Thoracic aorta (tissue), 2 donors: ENCODE results near the gene NETO2. TPM values are rescaled to one million over a fixed set of nuclear protein-coding genes. Genes with fewer than 3 reads are reported as not detected.

Experiments used
- ATAC-seq: fragments of 150-250 bp; one replicate; pipeline ENCODE4 v1.8.0; 2017; ENCODE audit warnings: low read depth; ENCODE audit not compliant: insufficient number of reproducible peaks, low FRiP score
- DNase-seq: peaks from one replicate; pipeline ENCODE4 v3.0.0-alpha.2; 2020; ENCODE audit warnings: low spot score
- H3K27ac ChIP-seq, 2 donors: fragments of 200-600 bp; sonication (generic); 1 replicate in 1 of 2; 2 replicates in 1 of 2; pipeline ENCODE4 v1.5.1; 2016; ENCODE audit warnings: mild to moderate bottlenecking in 2 of 2, moderate library complexity in 2 of 2
- H3K27me3 ChIP-seq: fragments of 200-600 bp; sonication (generic); replicated peaks from 2 replicates; pipeline ENCODE4 v1.6.0; 2016; ENCODE audit warnings: mild to moderate bottlenecking; ENCODE audit not compliant: insufficient read depth
- H3K36me3 ChIP-seq: fragments of 200-600 bp; sonication (generic); one replicate; pipeline ENCODE4 v1.5.1; 2016
- H3K4me1 ChIP-seq, 2 donors: fragments of 200-600 bp; sonication (generic); 1 replicate in 1 of 2; 2 replicates in 1 of 2; pipeline versions ENCODE4 v1.5.1 to v1.6.0; 2016; ENCODE audit warnings: low read depth in 2 of 2, mild to moderate bottlenecking in 1 of 2; ENCODE audit not compliant: control insufficient read depth in 1 of 2
- H3K4me3 ChIP-seq: fragments of 200-600 bp; sonication (generic); 2 replicates; pipeline ENCODE4 v1.5.1; 2016; ENCODE audit warnings: mild to moderate bottlenecking
- H3K9me3 ChIP-seq: fragments of 200-600 bp; sonication (generic); 2 replicates; pipeline ENCODE4 v1.5.1; 2016
- total RNA-seq, 2 donors: library from RNA; depleted of rRNA; stranded (reverse); fragments of >200 nt; gene quantifications; one replicate each; pipeline versions ENCODE4 v1.1.0 to v1.2.3, GENCODE V29; 2016
- TF ChIP-seq, protein P1 (sequence below): fragments of 200-600 bp; sonication (generic); IDR thresholded peaks from one replicate; pipeline ENCODE4 v1.5.1; 2019; ENCODE audit warnings: antibody characterized with exemption

NETO2 gene
- total RNA-seq, 2 donors from 2014 or later, result 0.27 to 0.78 TPM

DNA sequence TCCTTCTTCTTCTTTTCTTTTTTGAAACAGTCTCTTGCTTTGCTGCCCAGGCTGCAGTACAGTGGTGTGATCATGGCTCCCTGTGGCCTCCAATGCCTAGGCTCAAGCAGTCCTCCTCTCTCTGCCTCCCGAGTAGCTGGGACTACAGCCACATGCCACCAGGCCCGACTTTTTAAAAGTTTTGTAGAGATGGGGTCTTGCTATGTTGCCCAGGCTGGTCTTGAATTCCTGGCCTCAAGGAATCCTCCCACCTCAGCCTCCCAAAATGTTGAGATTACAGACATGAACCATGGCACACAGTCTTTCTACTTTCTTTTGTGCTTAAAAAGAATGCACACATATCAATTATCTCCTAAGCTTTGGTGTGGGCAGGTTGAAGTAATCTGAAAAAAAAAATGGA lies 109.3 kb downstream of the NETO2 start:
- Histone ChIP-seq H3K27ac (no peak overlapping the region), H3K4me1 (peaks cover 0 to 3% of the 10 kb centered on the region in 2 donors), H3K36me3 (no peaks in the 10 kb centered on the region), H3K27me3 (no peaks in the 10 kb centered on the region), H3K9me3 (no peaks in the 10 kb centered on the region), H3K4me3 (no peak overlapping the region)
- TF ChIP-seq, protein P1, sequence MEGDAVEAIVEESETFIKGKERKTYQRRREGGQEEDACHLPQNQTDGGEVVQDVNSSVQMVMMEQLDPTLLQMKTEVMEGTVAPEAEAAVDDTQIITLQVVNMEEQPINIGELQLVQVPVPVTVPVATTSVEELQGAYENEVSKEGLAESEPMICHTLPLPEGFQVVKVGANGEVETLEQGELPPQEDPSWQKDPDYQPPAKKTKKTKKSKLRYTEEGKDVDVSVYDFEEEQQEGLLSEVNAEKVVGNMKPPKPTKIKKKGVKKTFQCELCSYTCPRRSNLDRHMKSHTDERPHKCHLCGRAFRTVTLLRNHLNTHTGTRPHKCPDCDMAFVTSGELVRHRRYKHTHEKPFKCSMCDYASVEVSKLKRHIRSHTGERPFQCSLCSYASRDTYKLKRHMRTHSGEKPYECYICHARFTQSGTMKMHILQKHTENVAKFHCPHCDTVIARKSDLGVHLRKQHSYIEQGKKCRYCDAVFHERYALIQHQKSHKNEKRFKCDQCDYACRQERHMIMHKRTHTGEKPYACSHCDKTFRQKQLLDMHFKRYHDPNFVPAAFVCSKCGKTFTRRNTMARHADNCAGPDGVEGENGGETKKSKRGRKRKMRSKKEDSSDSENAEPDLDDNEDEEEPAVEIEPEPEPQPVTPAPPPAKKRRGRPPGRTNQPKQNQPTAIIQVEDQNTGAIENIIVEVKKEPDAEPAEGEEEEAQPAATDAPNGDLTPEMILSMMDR, result no peak
- DNase-seq (no peak), ATAC-seq (no peak)

DNA sequence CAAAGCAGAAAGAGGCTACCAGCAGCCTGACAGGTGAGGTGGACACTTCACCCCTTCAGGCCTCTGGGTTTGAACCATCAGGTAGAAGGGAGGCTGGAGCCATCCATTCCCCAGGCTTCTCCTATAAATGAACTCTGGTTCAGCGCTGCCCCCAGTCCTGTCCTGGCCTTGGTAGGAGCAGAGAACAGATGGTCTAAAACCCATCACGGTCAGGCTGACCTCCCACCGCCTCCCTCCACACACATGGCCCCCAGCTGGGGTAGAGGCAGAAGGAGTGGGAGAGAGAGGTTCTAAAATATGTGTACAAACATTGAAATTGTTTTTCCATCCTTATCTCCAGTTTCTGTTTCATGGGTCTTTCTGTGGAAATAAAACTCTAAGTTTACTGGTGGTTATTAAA lies 110.6 kb downstream of the NETO2 start:
- TF ChIP-seq, protein P1, result no peak
- no peaks in the 10 kb centered on the region for H3K9me3 ChIP-seq
- no peaks in the 10 kb centered on the region for H3K27me3 ChIP-seq
- no peak overlapping the region for H3K27ac ChIP-seq
- H3K4me1 ChIP-seq, result peaks cover 0 to 6% of the 10 kb centered on the region in 2 donors
- no peak for DNase-seq
- ATAC-seq, result no peak
- H3K36me3 ChIP-seq, result no peaks in the 10 kb centered on the region
- no peak overlapping the region for H3K4me3 ChIP-seq

DNA sequence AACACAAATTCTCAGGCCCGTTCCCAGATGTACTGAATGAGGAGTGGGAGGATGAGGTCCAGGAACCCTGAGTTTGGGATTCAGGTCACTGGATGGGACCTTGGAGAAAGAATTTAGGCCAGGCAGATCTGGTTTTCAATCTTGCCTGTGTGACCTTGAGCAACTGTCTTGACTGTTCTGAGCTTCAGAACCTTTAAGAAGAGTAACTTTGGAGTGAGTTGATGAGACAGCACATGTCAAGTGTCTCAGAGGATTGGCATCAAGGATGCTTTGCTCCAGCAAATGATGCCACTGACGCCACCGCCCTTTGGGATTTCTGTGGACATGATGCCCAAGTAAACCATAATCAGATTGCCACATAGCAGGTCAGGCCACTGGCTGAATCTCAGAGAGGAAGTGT lies 114.0 kb downstream of the NETO2 start:
- no peak overlapping the region for H3K27ac ChIP-seq
- H3K36me3 ChIP-seq, result no peaks in the 10 kb centered on the region
- no peaks in the 10 kb centered on the region for H3K27me3 ChIP-seq
- H3K9me3 ChIP-seq, result no peaks in the 10 kb centered on the region
- DNase-seq (no peak), ATAC-seq (no peak)
- H3K4me1 ChIP-seq, result peaks cover 0 to 5% of the 10 kb centered on the region in 2 donors
- H3K4me3 ChIP-seq, result no peak overlapping the region
- TF ChIP-seq, protein P1, result no peak

DNA sequence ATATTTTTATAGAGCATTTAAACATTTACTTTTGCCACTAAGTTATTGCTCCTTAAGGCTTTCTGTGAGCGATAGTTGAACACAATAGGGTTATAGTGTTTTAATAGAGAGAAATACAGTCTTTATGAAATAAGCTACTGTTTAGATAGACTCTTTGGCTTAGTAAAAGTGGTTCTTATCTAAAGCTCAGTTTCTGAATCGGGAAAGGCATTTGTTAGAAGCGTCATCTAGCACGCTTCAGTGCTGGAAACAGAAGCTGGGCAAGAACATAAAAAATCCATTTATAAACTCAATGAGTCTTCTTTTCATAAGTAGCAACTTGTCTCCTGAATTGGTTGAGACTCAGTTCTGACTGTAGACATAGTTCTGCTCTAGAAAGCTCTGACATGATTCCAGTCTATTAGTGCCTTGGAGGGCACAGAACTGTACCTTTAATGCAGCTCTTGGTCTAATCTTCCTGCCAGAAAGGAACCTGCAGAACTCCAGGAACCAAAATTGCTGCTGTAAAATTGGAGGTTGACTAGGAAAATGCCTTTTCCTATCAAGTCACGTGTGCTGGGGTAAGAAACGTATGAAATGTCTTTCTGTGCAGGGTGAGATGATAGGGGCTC lies 114.9 kb downstream of the NETO2 start:
- DNase-seq (no peak), ATAC-seq (no peak)
- no peaks in the 10 kb centered on the region for H3K9me3 ChIP-seq

More for the DNA sequence above, 114.9 kb downstream of the NETO2 start:
- Histone ChIP-seq H3K27me3 (no peaks in the 10 kb centered on the region), H3K36me3 (no peaks in the 10 kb centered on the region), H3K4me3 (no peak overlapping the region), H3K27ac (no peak overlapping the region), H3K4me1 (peaks cover 0 to 5% of the 10 kb centered on the region in 2 donors)
- TF ChIP-seq, protein P1, result no peak

Other genes with a start within 250 kb of the NETO2 start
- gene DNAJA2, start 170.3 kb downstream of the NETO2 start, total RNA-seq, result 10 to 100 TPM; 35.1 to 39.6 TPM